ENCODE data around the gene KRTAP5-7.
"Not testable (repeated sequence)": the region's sequence is repeated elsewhere in the genome, so short reads cannot be mapped to it uniquely, and the experiment has no call there.

DNA sequence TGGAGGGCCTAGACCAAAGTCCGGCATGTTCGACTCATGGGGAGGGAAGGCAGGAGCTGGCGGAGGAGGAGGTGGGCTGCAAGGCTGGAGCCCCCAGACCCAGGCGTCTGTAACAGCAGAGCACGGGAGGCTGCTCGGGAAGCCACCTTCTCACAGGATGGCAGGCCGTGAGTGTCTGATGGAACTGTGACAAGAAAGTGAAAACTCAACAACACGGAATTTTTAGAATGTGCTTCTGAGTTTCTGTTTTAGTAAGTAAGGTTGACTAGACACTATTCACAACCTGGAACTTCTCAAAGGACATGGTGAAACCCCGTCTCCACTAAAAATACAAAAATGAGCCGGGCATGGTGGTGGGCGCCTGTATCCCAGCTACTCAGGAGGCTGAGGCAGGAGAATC is 12.9 kb downstream of the KRTAP5-7 start:
- TF ChIP-seq, protein P1, sequence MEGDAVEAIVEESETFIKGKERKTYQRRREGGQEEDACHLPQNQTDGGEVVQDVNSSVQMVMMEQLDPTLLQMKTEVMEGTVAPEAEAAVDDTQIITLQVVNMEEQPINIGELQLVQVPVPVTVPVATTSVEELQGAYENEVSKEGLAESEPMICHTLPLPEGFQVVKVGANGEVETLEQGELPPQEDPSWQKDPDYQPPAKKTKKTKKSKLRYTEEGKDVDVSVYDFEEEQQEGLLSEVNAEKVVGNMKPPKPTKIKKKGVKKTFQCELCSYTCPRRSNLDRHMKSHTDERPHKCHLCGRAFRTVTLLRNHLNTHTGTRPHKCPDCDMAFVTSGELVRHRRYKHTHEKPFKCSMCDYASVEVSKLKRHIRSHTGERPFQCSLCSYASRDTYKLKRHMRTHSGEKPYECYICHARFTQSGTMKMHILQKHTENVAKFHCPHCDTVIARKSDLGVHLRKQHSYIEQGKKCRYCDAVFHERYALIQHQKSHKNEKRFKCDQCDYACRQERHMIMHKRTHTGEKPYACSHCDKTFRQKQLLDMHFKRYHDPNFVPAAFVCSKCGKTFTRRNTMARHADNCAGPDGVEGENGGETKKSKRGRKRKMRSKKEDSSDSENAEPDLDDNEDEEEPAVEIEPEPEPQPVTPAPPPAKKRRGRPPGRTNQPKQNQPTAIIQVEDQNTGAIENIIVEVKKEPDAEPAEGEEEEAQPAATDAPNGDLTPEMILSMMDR (IDR thresholded peaks at IDR 0.05): not testable (repeated sequence)
- TF ChIP-seq POLR2A (IDR thresholded peaks at IDR 0.05): not testable (repeated sequence)

Measured in heart left ventricle (tissue), 13 donors.